ENCODE data around the gene CPN2. TPM values are rescaled to one million over a fixed set of nuclear protein-coding genes. Genes with fewer than 3 reads are reported as not detected.

CPN2 gene, protein sequence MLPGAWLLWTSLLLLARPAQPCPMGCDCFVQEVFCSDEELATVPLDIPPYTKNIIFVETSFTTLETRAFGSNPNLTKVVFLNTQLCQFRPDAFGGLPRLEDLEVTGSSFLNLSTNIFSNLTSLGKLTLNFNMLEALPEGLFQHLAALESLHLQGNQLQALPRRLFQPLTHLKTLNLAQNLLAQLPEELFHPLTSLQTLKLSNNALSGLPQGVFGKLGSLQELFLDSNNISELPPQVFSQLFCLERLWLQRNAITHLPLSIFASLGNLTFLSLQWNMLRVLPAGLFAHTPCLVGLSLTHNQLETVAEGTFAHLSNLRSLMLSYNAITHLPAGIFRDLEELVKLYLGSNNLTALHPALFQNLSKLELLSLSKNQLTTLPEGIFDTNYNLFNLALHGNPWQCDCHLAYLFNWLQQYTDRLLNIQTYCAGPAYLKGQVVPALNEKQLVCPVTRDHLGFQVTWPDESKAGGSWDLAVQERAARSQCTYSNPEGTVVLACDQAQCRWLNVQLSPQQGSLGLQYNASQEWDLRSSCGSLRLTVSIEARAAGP
- under 1 TPM in 1 of 6 donors, not detected in 5; 0.10 TPM for total RNA-seq

DNA sequence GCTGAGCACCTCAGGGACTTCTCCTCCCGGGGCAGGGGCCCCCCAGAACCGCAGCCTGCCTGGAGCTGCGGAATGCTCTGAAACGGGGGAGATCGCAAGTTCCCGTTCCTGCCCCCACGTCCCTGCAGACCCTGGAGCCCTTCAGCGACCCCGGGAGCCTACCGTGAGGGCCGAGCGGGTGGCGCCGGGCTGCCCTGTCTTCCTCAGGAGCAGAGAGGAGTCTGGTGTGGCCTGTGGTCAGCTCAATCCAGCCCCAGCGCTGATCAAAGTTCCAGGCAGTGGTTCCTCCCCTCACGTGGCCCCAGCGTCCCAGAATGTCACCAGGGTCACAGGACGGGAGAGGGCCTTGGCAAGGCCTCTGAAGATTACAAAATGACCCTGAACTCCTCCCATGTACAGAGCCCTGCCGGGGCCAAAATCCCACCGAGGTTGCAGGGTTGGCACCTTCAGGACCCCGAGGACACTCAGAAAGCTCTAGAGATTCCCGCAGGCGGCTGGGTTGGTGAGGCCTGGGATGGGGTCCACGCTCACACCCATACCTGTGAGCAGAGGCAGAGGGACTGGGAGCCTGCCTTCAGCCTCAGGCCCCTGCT, at the start of gene CPN2:
TSS of gene CPN2 (minus strand) at position 249 of the 593 bp plus-strand sequence. CDS start 8,626 bp downstream, outside the sequence.
- 88% methylated on average over 4 to 19 of the region's 24 CpGs for WGBS, 2 donors
- DNase-seq (no peak), ATAC-seq (ENCODE audit: low FRiP score in 2 of 2) (no peak)
- Histone ChIP-seq H3K36me3 (no peaks in the 10 kb centered on the region), H3K27ac (no peak within 1 kb of the TSS), H3K4me3 (no peak within 1 kb of the TSS), H3K9me3 (no peaks in the 10 kb centered on the region), H3K4me1 (no peaks in the 10 kb centered on the region), H3K27me3 (no peaks in the 10 kb centered on the region)
- TF ChIP-seq, protein P1, sequence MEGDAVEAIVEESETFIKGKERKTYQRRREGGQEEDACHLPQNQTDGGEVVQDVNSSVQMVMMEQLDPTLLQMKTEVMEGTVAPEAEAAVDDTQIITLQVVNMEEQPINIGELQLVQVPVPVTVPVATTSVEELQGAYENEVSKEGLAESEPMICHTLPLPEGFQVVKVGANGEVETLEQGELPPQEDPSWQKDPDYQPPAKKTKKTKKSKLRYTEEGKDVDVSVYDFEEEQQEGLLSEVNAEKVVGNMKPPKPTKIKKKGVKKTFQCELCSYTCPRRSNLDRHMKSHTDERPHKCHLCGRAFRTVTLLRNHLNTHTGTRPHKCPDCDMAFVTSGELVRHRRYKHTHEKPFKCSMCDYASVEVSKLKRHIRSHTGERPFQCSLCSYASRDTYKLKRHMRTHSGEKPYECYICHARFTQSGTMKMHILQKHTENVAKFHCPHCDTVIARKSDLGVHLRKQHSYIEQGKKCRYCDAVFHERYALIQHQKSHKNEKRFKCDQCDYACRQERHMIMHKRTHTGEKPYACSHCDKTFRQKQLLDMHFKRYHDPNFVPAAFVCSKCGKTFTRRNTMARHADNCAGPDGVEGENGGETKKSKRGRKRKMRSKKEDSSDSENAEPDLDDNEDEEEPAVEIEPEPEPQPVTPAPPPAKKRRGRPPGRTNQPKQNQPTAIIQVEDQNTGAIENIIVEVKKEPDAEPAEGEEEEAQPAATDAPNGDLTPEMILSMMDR (IDR thresholded peaks at IDR 0.05), result no peak
- TF ChIP-seq POLR2A (IDR thresholded peaks at IDR 0.05), result no peak
- TF ChIP-seq POLR2AphosphoS5 (IDR thresholded peaks at IDR 0.05), result no peak
- no peak for TF ChIP-seq EP300 (IDR thresholded peaks at IDR 0.05)

DNA sequence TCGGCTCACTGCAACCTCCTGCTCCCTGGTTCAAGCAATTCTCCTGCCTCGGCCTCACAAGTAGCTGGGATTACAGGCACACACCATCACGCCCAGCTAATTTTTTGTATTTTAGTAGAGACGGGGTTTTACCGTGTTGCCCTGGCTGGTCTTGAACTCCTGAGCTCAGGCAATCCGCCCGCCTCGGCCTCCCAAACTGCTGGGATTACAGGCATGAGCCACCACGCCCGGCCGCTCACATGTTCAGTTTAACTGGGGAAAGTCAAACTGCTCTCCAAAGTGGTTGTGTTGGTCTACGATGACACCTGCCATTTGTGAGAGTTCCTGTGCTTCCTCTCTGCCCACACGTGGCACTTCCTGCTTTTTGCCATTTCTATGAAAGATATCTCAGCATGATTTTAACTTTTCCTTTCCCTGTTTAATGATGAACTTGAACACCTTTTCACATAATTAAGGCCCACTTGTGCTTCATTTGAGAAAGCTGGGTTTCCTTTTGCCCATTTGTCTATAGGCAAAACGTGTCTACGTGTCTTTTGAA, 48.8 kb upstream of the CPN2 start:
- Histone ChIP-seq H3K9me3 (no peaks in the 10 kb centered on the region), H3K4me3 (no peak overlapping the region)
- DNase-seq, result peak in 1 of 2 donors; percentile 41

DNA sequence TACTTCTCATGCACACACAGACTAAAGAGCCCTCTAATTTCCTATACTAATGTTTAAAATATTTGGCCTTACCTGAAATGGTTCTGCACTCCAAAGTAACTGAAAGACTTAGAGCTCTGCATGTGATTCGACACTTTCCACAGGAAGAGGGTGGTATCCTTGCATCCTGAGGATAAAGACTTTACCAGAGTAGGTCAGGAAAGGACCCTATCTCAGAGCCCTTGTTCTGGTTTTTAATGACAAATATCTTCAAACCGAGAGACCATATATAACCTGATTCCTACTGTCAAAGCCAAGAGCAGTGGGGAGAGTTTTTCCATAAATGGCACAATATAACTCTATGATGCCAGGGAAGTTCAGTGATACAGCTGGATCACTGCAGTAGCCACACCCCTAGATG, 48.0 kb upstream of the CPN2 start, which contains the start of gene GP5:
TSS of gene GP5 (minus strand) at position 101 of the 400 bp plus-strand sequence. CDS start 984 bp downstream, outside the sequence.
- TF ChIP-seq POLR2A (IDR thresholded peaks at IDR 0.05), result no peak
- no peak for TF ChIP-seq EP300 (IDR thresholded peaks at IDR 0.05)
- no peak for DNase-seq
- H3K36me3 ChIP-seq, result no peaks in the 10 kb centered on the region
- ATAC-seq (ENCODE audit: low FRiP score in 2 of 2), result no peak
- no peaks in the 10 kb centered on the region for H3K9me3 ChIP-seq
- peaks cover 0 to 18% (median 4%) of the 10 kb centered on the region in 4 donors for H3K27me3 ChIP-seq
- WGBS, 2 donors, result 45 to 61% methylated on average over 2 of the region's 2 CpGs
- H3K4me1 ChIP-seq, result peaks cover 17 to 29% (median 21%) of the 10 kb centered on the region in 4 donors
- H3K27ac ChIP-seq, result no peak within 1 kb of the TSS
- peak within 1 kb of the TSS in 3 of 4 donors; percentile 19 to 34 (median 24) for H3K4me3 ChIP-seq

More for the DNA sequence above, 48.8 kb upstream of the CPN2 start:
- no peak for TF ChIP-seq EP300 (IDR thresholded peaks at IDR 0.05)
- TF ChIP-seq, protein P1 (IDR thresholded peaks at IDR 0.05), result no peak
- Histone ChIP-seq H3K4me1 (peaks cover 17 to 34% (median 21%) of the 10 kb centered on the region in 4 donors), H3K27ac (no peak overlapping the region), H3K27me3 (peaks cover 0 to 18% (median 4%) of the 10 kb centered on the region in 4 donors), H3K36me3 (no peaks in the 10 kb centered on the region)
- ATAC-seq (ENCODE audit: low FRiP score in 2 of 2), result no peak
- WGBS, 2 donors, result 87 to 88% methylated on average over 14 to 15 of the region's 15 CpGs

DNA sequence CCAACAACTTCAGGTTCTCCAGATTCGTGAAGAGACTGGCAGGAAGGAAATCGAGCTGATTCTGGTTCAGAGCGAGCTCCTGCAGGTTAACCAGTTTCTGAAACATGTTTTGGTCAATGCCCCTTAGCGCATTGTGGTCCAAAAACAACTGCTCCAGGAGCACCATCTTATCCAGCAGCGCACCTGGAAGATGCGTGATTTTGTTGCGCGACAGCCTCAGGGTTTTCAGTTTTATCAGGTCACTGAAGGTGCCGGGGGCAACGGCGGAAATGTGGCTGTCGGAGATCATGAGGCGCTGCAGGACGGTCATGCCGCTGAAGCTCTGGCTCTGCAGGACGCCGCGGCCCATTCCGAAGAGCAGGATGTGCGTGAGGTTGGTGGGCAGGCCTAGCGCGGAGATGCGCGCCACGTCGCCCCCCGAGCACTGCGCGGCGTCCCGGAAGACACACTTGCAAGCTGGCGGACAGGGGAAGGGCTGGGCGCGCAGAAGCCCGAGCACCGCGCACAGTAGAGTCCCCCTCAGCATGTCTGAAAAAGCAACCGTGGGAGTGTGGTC, 46.7 kb upstream of the CPN2 start:
- H3K4me1 ChIP-seq, result peaks cover 17 to 29% (median 21%) of the 10 kb centered on the region in 4 donors

More for the DNA sequence above, 46.7 kb upstream of the CPN2 start:
- Histone ChIP-seq H3K36me3 (no peaks in the 10 kb centered on the region), H3K9me3 (no peaks in the 10 kb centered on the region), H3K4me3 (peak overlapping the region in 3 of 4 donors; percentile 19 to 34 (median 24)), H3K27ac (no peak overlapping the region), H3K27me3 (peaks cover 0 to 18% (median 4%) of the 10 kb centered on the region in 4 donors)
- WGBS, 2 donors, result 4 to 5% methylated on average over 12 to 33 of the region's 38 CpGs
- DNase-seq (peak in 1 of 2 donors; percentile 86), ATAC-seq (ENCODE audit: low FRiP score in 2 of 2) (peak; percentile 41 to 44)
- TF ChIP-seq POLR2AphosphoS5 (IDR thresholded peaks at IDR 0.05) (no peak), POLR2A (IDR thresholded peaks at IDR 0.05) (no peak), EP300 (IDR thresholded peaks at IDR 0.05) (no peak)
- TF ChIP-seq, protein P1 (IDR thresholded peaks at IDR 0.05), result no peak
